GM21390 (cell line): ENCODE results near the gene HSP90B1.

Experiments
- ATAC-seq: cut with Tn5 transposase; IDR thresholded peaks from one replicate; pipeline ENCODE4 v1.9.1; 2021; ENCODE audit not compliant: unreplicated experiment

The HSP90B1 gene

DNA sequence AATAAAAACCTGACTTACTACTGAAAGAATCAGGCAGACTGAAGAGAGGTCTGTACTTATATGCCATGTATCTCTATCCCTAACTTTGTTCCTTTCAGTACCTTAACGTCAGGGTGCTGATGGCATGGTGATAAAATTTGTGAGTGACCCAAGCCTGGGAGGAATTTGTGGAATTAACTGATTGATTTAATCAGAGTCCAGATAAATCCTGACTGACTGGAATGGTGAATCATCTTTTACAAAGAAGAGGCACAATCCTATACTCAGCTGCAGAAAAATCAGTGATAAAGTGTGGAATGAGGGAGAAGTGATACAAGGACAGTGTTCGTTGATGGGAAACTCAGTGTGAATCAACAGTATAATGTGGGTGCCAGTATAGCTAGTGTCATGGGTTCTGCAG, 39.2 kb downstream of the HSP90B1 start:
- no peak for ATAC-seq

GRCh38 chr12:103973909-103974308, 43.7 kb downstream of the HSP90B1 start:
- ATAC-seq, result no peak

DNA sequence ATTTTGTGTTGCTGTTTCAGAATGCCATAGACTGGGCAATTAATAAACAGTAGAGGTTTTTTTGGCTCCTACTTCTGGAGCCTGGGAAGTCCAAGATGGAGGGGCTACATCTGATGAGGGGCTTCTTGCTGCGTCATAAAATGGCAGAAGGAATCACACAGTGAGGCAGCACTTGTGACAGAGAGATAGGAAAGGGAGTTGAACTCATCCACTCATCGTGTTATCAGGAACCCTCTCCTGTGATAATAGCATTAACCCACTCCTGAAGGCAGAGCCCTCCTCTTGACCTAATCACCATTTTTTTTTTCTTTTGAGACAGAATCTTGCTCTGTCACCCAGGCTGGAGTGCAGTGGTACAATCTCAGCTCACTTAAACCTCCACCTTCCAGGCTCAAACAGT, 45.2 kb downstream of the HSP90B1 start:
- ATAC-seq, result no peak

DNA sequence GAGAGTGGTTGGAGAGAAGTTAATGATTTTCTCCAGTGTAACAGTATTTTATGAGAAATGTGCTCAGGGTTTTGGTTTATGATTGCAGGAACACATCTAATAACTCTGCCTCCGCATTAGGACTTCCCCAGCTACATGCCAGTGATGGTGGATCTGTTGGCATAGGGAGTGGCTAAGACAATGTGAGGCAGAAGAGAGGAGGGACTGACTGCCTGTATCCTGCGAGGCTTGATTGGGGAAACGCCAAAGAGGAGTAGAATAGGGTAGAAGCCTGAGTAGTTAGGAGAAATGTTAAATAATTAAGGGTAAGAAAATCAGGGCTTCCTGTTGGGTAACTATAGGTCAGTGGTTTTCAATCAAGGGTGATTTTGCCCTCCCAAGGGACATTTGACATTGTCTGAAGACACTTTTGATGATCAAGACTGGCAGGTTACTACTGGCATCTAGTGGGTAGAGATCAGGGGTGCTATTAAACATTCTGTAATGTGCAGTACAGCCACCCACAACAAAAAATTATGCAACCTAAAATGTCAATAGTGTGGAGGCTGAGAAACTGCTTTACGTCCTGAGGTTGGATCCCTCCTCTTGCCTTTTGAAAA, 48.3 kb downstream of the HSP90B1 start:
- ATAC-seq, result no peak

GRCh38 chr12:103986829-103987228, 56.6 kb downstream of the HSP90B1 start:
- ATAC-seq, result no peak

DNA sequence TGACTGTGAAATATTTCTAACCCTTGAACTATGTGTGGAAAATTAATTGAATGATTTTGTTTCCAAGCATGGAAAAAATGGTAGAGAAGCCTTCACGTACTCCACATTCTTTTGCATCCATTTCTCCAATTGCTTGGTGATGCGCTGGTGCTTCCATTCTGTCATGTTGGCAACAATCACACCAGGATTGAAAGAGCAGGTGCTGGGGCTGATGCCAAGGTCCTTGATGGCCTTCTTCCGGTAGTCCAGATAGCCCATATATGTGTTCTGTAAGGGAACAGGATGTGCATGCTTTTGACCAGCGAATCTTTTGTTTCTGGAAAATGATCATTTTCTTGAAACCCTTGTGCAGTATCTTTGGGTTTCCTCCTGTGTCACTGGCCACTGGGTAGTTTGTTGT, 64.0 kb downstream of the HSP90B1 start:
- ATAC-seq, result no peak

GRCh38 chr12:103996595-103996994, 66.4 kb downstream of the HSP90B1 start:
- no peak for ATAC-seq

GRCh38 chr12:103997286-103997900, 67.2 kb downstream of the HSP90B1 start:
- no peak for ATAC-seq
